Breast epithelium (tissue), 3 donors: ENCODE data around the gene SYNDIG1.

Experiments used
- POLR2A ChIP-seq: fragments of 450-650 bp; IDR thresholded peaks from one replicate; pipeline ENCODE4 v1.6.1; 2016; ENCODE audit warnings: antibody characterized with exemption, mild to moderate bottlenecking, moderate library complexity
- POLR2AphosphoS5 ChIP-seq, 3 donors: sonication (generic); formaldehyde crosslinking; IDR thresholded peaks; one replicate each; pipeline ENCODE4 v1.6.1; 2017; ENCODE audit warnings: antibody characterized with exemption in 3 of 3
- TF ChIP-seq, protein P1 (sequence below), 3 donors: fragments of 450-650 bp; IDR thresholded peaks; one replicate each; pipeline ENCODE4 v1.5.1; 2016 to 2017; ENCODE audit warnings: antibody characterized with exemption in 3 of 3, mild to moderate bottlenecking in 3 of 3, moderate library complexity in 3 of 3

- TF ChIP-seq, protein P1, sequence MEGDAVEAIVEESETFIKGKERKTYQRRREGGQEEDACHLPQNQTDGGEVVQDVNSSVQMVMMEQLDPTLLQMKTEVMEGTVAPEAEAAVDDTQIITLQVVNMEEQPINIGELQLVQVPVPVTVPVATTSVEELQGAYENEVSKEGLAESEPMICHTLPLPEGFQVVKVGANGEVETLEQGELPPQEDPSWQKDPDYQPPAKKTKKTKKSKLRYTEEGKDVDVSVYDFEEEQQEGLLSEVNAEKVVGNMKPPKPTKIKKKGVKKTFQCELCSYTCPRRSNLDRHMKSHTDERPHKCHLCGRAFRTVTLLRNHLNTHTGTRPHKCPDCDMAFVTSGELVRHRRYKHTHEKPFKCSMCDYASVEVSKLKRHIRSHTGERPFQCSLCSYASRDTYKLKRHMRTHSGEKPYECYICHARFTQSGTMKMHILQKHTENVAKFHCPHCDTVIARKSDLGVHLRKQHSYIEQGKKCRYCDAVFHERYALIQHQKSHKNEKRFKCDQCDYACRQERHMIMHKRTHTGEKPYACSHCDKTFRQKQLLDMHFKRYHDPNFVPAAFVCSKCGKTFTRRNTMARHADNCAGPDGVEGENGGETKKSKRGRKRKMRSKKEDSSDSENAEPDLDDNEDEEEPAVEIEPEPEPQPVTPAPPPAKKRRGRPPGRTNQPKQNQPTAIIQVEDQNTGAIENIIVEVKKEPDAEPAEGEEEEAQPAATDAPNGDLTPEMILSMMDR (IDR thresholded peaks at IDR 0.05), result no peak
- TF ChIP-seq POLR2A, result no peak
- TF ChIP-seq POLR2AphosphoS5 (IDR thresholded peaks at IDR 0.05), result no peak
Observed at GRCh38 chr20:24692446-24693200, 223.2 kb downstream of the SYNDIG1 start.
